Stimulated activated CD4-positive, alpha-beta T cell treated with anti-CD3 and anti-CD28 coated beads, Interleukin-12 subunit alpha, Interleukin-12 subunit beta, amount 100 ng/mL, for 4 hours (primary cell): ENCODE measurements around the gene NXPH4.
A peak's percentile ranks its signal among the peaks of the same experiment; 100 is the strongest.

ENCODE experiments used
- DNase-seq: peaks from one replicate; pipeline ENCODE4 v3.0.0-alpha.2; 2020

Gene NXPH4

GRCh38 chr12:57216014-57216911, at the start of gene NXPH4:
NXPH4 (plus strand) TSS chr12:57216794; CDS start chr12:57216970, 176 bp downstream.
- peak; percentile 69 for DNase-seq

GRCh38 chr12:57166971-57167371, 49.6 kb upstream of the NXPH4 start:
- peak; percentile 38 for DNase-seq

GRCh38 chr12:57168058-57168457, 48.5 kb upstream of the NXPH4 start:
- no peak for DNase-seq

- DNase-seq, result no peak
These were observed 47.4 kb upstream of the NXPH4 start for GRCh38 chr12:57169046-57169795.

GRCh38 chr12:57169969-57170368, 46.6 kb upstream of the NXPH4 start:
- DNase-seq, result no peak

- no peak for DNase-seq
These were observed 46.2 kb upstream of the NXPH4 start for GRCh38 chr12:57170408-57170807.

GRCh38 chr12:57170927-57171326, 45.7 kb upstream of the NXPH4 start:
- no peak for DNase-seq

- DNase-seq, result no peak
These were observed 44.9 kb upstream of the NXPH4 start for GRCh38 chr12:57171668-57172067.

- peak; percentile 20 for DNase-seq
These were observed 43.5 kb upstream of the NXPH4 start for GRCh38 chr12:57173089-57173488.

- DNase-seq, result no peak
These were observed 42.9 kb upstream of the NXPH4 start for GRCh38 chr12:57173683-57174082.

- DNase-seq, result peak; percentile 41
These were observed 41.0 kb upstream of the NXPH4 start for GRCh38 chr12:57175428-57176138.

- DNase-seq, result no peak
These were observed 40.5 kb upstream of the NXPH4 start for GRCh38 chr12:57176139-57176477.

- no peak for DNase-seq
These were observed 39.7 kb upstream of the NXPH4 start for GRCh38 chr12:57176846-57177245.

GRCh38 chr12:57177354-57177753, 39.2 kb upstream of the NXPH4 start:
- DNase-seq, result no peak

GRCh38 chr12:57178213-57178612, 38.4 kb upstream of the NXPH4 start:
- no peak for DNase-seq

- no peak for DNase-seq
These were observed 37.1 kb upstream of the NXPH4 start for GRCh38 chr12:57179331-57180086.

GRCh38 chr12:57180321-57180989, 36.1 kb upstream of the NXPH4 start:
- no peak for DNase-seq

GRCh38 chr12:57181072-57181471, 35.5 kb upstream of the NXPH4 start:
- DNase-seq, result no peak

GRCh38 chr12:57181561-57182155, 34.9 kb upstream of the NXPH4 start:
- DNase-seq, result no peak

- DNase-seq, result peak; percentile 80
These were observed 33.5 kb upstream of the NXPH4 start for GRCh38 chr12:57182918-57183575.
